ENCODE data around the gene CYP27A1.

CYP27A1 gene

GRCh38 chr2:218830526-218831306, 48.8 kb downstream of the CYP27A1 start:
- H3K4me3 ChIP-seq (ENCODE audit: low read depth, low read length), result no peak overlapping the region
- TF ChIP-seq, protein P1, sequence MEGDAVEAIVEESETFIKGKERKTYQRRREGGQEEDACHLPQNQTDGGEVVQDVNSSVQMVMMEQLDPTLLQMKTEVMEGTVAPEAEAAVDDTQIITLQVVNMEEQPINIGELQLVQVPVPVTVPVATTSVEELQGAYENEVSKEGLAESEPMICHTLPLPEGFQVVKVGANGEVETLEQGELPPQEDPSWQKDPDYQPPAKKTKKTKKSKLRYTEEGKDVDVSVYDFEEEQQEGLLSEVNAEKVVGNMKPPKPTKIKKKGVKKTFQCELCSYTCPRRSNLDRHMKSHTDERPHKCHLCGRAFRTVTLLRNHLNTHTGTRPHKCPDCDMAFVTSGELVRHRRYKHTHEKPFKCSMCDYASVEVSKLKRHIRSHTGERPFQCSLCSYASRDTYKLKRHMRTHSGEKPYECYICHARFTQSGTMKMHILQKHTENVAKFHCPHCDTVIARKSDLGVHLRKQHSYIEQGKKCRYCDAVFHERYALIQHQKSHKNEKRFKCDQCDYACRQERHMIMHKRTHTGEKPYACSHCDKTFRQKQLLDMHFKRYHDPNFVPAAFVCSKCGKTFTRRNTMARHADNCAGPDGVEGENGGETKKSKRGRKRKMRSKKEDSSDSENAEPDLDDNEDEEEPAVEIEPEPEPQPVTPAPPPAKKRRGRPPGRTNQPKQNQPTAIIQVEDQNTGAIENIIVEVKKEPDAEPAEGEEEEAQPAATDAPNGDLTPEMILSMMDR (IDR thresholded peaks at IDR 0.05; ENCODE audit: borderline replicate concordance, insufficient read depth, low read depth, low read length), result no peak

- no peak within 1 kb of the TSS for H3K4me3 ChIP-seq (ENCODE audit: low read depth, low read length)
- TF ChIP-seq, protein P1 (IDR thresholded peaks at IDR 0.05; ENCODE audit: borderline replicate concordance, insufficient read depth, low read depth, low read length), result no peak
Observed at GRCh38 chr2:218831378-218831990, 49.5 kb downstream of the CYP27A1 start, which contains the start of gene PRKAG3. Gene PRKAG3 (minus strand): TSS chr2:218831803.

DNA sequence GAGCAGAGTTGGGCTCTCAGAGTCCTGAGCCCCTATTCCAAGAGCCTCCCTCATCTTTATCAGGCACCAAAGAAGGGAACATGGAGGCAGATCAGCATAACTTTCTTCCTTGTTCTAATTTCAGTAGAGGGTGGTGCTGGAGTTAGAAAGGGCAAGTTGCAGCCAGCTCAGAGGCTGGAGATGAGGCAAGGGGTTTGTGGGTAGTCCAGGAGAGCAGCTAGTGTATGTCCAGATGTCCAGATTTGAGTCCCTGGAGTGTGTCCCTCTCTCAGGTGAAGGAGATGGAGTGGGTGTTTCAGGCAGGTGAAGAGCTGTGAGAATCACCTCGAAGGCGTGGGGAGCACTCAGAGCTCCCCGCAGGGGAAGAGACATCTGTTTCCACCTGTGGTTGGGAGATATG, 50.1 kb downstream of the CYP27A1 start:
- no peak overlapping the region for H3K4me3 ChIP-seq (ENCODE audit: low read depth, low read length)
- TF ChIP-seq, protein P1 (IDR thresholded peaks at IDR 0.05; ENCODE audit: borderline replicate concordance, insufficient read depth, low read depth, low read length), result no peak

DNA sequence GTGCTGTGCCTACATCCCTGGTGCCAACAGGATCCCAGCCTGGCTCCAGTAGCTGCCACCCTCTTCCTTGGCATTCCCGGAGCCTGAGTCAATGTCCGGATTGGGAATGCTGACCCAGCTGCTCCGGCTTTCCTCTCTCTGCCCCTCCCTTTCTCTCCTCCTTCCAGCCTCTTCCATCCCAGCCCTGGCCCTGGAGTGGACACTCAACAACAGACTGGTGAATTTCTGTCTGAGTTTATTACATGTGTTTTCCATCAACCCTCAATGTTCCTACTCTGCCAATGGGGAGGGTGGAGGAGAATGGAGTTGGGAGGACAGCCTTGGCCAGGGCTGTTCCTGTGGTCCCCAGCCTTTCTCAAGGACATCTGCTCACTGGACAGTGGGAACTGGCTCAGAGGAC, 50.6 kb downstream of the CYP27A1 start:
- H3K4me3 ChIP-seq (ENCODE audit: low read depth, low read length), result no peak overlapping the region
- TF ChIP-seq, protein P1 (IDR thresholded peaks at IDR 0.05; ENCODE audit: borderline replicate concordance, insufficient read depth, low read depth, low read length), result no peak

- no peak overlapping the region for H3K4me3 ChIP-seq (ENCODE audit: low read depth, low read length)
- TF ChIP-seq, protein P1 (IDR thresholded peaks at IDR 0.05; ENCODE audit: borderline replicate concordance, insufficient read depth, low read depth, low read length), result no peak
Observed at GRCh38 chr2:218833023-218833609, 51.2 kb downstream of the CYP27A1 start.

GRCh38 chr2:218834685-218835084, 52.7 kb downstream of the CYP27A1 start:
- H3K4me3 ChIP-seq (ENCODE audit: low read depth, low read length), result no peak overlapping the region
- TF ChIP-seq, protein P1 (IDR thresholded peaks at IDR 0.05; ENCODE audit: borderline replicate concordance, insufficient read depth, low read depth, low read length), result no peak
